Large intestine (tissue), 3 donors: Measurements from ENCODE around the gene RELA. TPM values are rescaled to one million over a fixed set of nuclear protein-coding genes. Genes with fewer than 3 reads are reported as not detected.
"Not testable (repeated sequence)": the region's sequence is repeated elsewhere in the genome, so short reads cannot be mapped to it uniquely, and the experiment has no call there.

Experiments used
- DNase-seq, 2 donors: peaks; one replicate each; pipeline versions ENCODE4 v3.0.0 to v3.0.0-alpha.2; 2013
- H3K27ac ChIP-seq: one replicate; pipeline ENCODE4 v1.5.1; 2013; ENCODE audit warnings: low read length
- H3K27me3 ChIP-seq: 2 replicates; pipeline ENCODE4 v1.6.1; 2013; ENCODE audit warnings: low read length; ENCODE audit not compliant: control insufficient read depth, insufficient read depth
- H3K36me3 ChIP-seq: 2 replicates; pipeline ENCODE4 v1.6.1; 2013; ENCODE audit warnings: low read length; ENCODE audit not compliant: control insufficient read depth, insufficient read depth
- H3K4me1 ChIP-seq: one replicate; pipeline ENCODE4 v1.6.1; 2013; ENCODE audit warnings: low read length; ENCODE audit not compliant: control insufficient read depth, insufficient read depth
- H3K4me3 ChIP-seq: one replicate; pipeline ENCODE4 v1.5.1; 2013; ENCODE audit warnings: low read length
- H3K9me3 ChIP-seq: one replicate; pipeline ENCODE4 v1.6.1; 2013; ENCODE audit warnings: mild to moderate bottlenecking, low read depth, low read length, moderate library complexity; ENCODE audit not compliant: control insufficient read depth
- WGBS: methylation state at CpG from one replicate; pipeline ENCODE4 v1.1.5; 2013; ENCODE audit warnings: low lambda C conversion rate; ENCODE audit not compliant: insufficient coverage; 5-methylcytosine and 5-hydroxymethylcytosine counted together
- polyA plus RNA-seq: library from polyadenylated mRNA; unstranded; fragments of 120-200 nt; gene quantifications from one replicate; pipeline ENCODE4 v1.2.1, GENCODE V29; 2013

The RELA gene
- polyA plus RNA-seq, 1 donor: 53.8 TPM

GRCh38 chr11:65700399-65700798 lies 37.7 kb upstream of the RELA start:
- Histone ChIP-seq H3K36me3 (no peaks in the 10 kb centered on the region), H3K9me3 (no peaks in the 10 kb centered on the region), H3K27me3 (peaks cover 10% of the 10 kb centered on the region), H3K27ac (no peak overlapping the region), H3K4me3 (no peak overlapping the region), H3K4me1 (no peaks in the 10 kb centered on the region)
- 78% methylated on average over 2 of the region's 3 CpGs for WGBS
- no peak for DNase-seq

GRCh38 chr11:65699306-65699705 lies 36.6 kb upstream of the RELA start:
- Histone ChIP-seq H3K4me3 (no peak overlapping the region), H3K27ac (no peak overlapping the region), H3K9me3 (no peaks in the 10 kb centered on the region), H3K27me3 (peaks cover 4% of the 10 kb centered on the region), H3K36me3 (no peaks in the 10 kb centered on the region), H3K4me1 (no peaks in the 10 kb centered on the region)
- no peak for DNase-seq
- no CpG with 5 or more reads among the region's 7 CpGs for WGBS

DNA sequence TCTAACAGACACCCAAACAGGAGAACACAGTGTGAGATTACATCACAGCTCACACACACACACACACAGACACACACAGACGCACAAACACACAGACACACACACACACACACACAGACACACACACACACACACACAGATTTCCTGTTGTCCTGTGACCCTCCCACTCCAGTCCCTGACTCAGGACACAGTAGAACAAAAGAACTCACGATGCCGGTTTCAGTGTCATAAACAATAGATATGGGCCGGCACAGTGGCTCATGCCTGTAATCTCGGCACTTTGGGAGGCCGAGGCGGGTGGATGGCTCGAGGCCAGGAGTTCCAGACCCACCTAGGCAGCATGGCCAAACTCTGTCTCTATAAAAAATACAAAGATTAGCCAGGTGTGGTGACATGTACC lies 35.5 kb upstream of the RELA start:
- Histone ChIP-seq H3K36me3 (no peaks in the 10 kb centered on the region), H3K4me1 (no peaks in the 10 kb centered on the region), H3K4me3 (no peak overlapping the region), H3K27ac (no peak overlapping the region), H3K9me3 (no peaks in the 10 kb centered on the region), H3K27me3 (peaks cover 4% of the 10 kb centered on the region)
- WGBS: no CpG with 5 or more reads among the region's 8 CpGs
- no peak for DNase-seq

GRCh38 chr11:65696802-65697552 lies 34.3 kb upstream of the RELA start:
- H3K9me3 ChIP-seq: no peaks in the 10 kb centered on the region
- no peak overlapping the region for H3K4me3 ChIP-seq
- H3K36me3 ChIP-seq: no peaks in the 10 kb centered on the region
- H3K27me3 ChIP-seq: peaks cover 2% of the 10 kb centered on the region
- H3K4me1 ChIP-seq: no peaks in the 10 kb centered on the region
- no peak for DNase-seq
- no peak overlapping the region for H3K27ac ChIP-seq
- no CpG with 5 or more reads among the region's 5 CpGs for WGBS

DNA sequence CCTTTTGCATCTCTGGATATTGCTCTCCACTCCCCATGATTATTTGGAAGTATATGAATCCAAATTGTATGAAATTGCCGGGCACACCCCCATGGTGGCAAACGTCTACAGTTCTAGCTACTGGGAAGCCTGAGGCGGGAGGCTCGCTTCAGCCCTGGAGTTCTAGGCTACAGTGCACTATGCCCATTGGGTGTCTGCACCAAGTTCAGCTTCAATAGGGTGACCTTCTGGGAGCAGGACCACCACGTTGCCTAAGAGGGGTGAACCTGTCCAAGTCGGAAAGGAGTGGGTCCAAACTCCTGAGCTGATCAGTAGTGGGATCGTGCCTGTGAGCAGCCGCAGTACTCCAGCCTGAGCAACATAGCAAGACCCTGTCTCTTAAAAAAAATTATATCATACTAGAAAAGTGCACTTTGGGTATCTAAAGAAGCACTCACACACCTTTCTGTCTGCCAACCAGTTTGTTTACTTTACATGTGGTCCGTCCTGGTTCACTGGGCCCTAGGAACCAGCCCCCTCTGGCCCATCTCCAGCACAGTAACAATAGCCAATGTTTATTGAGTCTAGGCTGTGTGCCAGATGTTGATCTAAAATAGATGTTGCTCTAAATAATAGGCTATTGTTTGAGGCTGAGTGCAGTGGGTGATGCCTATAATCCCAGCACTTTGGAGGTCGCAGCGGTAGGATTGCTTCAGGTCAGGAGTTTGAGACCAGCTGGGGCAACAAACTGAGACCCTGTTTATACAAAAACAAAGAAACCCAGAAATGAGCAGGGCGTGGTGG lies 32.9 kb upstream of the RELA start:
- Histone ChIP-seq H3K4me1 (no peaks in the 10 kb centered on the region), H3K27me3 (peaks cover 2% of the 10 kb centered on the region), H3K36me3 (no peaks in the 10 kb centered on the region), H3K9me3 (no peaks in the 10 kb centered on the region), H3K4me3 (no peak overlapping the region), H3K27ac (no peak overlapping the region)
- DNase-seq: peak in 1 of 2 donors; percentile 14
- no CpG with 5 or more reads among the region's 12 CpGs for WGBS

DNA sequence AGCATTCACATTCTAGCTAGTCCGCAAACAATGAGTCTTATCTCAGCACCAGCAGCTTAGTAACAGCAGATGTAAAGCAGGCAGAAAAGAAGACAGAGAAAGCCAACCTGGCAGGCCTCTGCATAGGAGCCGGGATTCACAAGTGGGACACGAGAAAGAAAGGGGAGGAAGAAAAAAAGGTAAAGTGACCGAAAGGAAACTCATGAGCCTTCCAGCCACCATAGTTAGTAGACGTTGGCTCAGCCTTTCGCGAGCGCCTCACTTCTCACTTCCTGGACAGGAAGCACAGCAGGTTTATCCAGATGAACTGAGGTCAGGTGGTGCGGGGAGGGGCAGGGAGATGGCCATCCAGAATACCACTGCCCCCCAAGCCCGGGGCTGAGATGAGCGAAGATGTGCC lies 29.7 kb upstream of the RELA start:
- H3K4me1 ChIP-seq: no peaks in the 10 kb centered on the region
- peak in 1 of 2 donors; percentile 60 for DNase-seq
- WGBS: 40% methylated on average over 1 of the region's 11 CpGs
- no peaks in the 10 kb centered on the region for H3K36me3 ChIP-seq
- H3K27me3 ChIP-seq: no peaks in the 10 kb centered on the region
- H3K4me3 ChIP-seq: no peak overlapping the region
- no peaks in the 10 kb centered on the region for H3K9me3 ChIP-seq
- no peak overlapping the region for H3K27ac ChIP-seq

DNA sequence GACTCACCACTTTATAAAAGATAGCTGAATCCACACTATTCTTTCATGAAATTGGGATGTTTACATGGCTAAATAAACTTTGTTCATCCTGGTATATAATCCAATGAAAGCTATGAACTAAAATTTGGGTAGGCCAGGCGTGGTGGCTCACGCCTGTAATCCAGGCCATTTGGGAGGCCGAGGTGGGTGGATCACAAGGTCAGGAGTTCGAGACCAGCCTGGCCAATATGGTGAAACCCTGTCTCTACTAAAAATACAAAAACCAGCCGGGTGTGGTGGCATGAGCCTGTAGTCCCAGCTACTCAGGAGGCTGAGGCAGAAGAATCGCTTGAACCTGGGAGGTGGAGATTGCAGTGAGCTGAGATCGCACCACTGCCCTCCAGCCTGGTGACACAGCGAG lies 29.1 kb upstream of the RELA start:
- no CpG with 5 or more reads among the region's 8 CpGs for WGBS
- not testable (repeated sequence) for H3K4me3 ChIP-seq, H3K27ac ChIP-seq, H3K36me3 ChIP-seq, DNase-seq, H3K9me3 ChIP-seq, H3K27me3 ChIP-seq, H3K4me1 ChIP-seq

DNA sequence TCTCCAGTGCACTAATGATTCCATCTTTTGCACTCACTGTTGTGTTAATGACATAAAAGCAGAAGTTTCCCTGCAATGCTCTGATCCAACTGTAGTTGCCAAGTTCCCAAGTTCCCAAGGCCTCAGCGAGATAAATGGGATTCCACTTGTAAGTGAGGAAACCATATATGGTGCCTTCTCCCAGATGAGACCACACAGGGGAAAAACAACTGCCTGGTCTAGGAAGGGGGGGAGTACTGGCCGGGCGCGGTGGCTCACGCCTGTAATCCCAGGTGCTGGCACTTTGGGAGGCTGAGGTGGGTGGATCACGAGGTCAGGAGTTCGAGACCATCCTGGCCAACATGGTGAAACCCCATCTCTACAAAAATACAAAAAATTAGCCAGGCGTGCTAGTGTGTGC lies 23.3 kb upstream of the RELA start:
- Histone ChIP-seq H3K4me3 (no peak overlapping the region), H3K4me1 (no peaks in the 10 kb centered on the region), H3K36me3 (no peaks in the 10 kb centered on the region), H3K27me3 (peaks cover 4% of the 10 kb centered on the region), H3K9me3 (no peaks in the 10 kb centered on the region), H3K27ac (no peak overlapping the region)
- no CpG with 5 or more reads among the region's 8 CpGs for WGBS
- DNase-seq: peak in 1 of 2 donors; percentile 15

DNA sequence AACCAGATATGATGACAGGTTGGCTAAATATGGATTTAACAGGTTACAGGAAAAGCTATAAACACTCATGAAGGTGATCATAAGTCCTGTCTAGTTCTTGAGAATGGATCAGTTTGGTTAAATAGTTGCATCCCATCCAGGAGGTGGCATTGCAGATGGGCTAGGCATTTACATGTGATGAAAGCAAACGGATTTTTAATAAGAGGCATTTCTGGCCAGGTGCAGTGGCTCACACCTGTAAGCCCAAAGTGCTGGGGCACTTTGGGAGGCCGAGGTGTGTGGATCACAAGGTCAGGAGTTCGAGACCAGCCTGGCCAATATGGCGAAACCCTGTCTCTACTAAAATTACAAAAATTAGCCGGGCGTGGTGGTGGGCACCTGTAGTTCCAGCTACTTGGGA lies 20.8 kb upstream of the RELA start:
- not testable (repeated sequence) for H3K4me1 ChIP-seq, H3K27me3 ChIP-seq, DNase-seq, H3K9me3 ChIP-seq, H3K36me3 ChIP-seq, H3K4me3 ChIP-seq, H3K27ac ChIP-seq
- no CpG with 5 or more reads among the region's 6 CpGs for WGBS

DNA sequence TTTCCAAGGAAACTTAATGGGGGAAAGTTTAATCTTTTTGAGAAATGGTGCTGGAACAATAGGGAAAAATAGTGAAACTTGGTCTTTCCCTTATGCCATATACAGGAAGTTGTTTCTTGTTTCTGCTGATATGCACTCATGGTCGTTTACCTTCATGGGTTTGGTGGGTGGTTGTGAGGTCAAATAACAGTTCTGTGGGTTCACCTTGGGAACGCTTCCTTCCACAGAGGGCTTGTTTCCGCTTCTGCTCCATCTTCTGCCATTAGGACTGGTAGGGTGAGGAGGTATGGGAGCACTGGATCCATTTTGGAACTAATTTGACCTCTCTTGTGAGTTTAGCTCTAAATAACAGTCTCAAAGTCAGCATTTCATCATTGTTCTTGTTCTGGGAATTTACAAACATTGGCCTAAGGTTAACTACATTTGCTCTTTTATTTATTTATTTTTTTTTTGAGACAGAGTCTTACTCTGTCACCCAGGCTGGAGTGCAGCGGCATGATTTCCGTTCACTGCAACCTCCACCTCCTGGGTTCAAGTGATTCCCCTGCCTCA lies 17.6 kb upstream of the RELA start:
- Histone ChIP-seq H3K27ac (no peak overlapping the region), H3K27me3 (peaks cover 4% of the 10 kb centered on the region), H3K36me3 (no peaks in the 10 kb centered on the region), H3K4me3 (no peak overlapping the region), H3K4me1 (no peaks in the 10 kb centered on the region), H3K9me3 (no peaks in the 10 kb centered on the region)
- WGBS: no CpG with 5 or more reads among the region's 5 CpGs
- no peak for DNase-seq
